Trophoblast cell (in vitro differentiated cells and primary cell): ENCODE data around the gene FBF1.

Source experiments
- DNase-seq, 2 donors: peaks; one replicate each; pipeline ENCODE4 v3.0.0-alpha.2; 2016
- H2AFZ ChIP-seq: 2 replicates; pipeline ENCODE4 v1.6.1; 2013; ENCODE audit warnings: low read length, moderate library complexity, mild to moderate bottlenecking; ENCODE audit not compliant: insufficient read depth, poor library complexity
- H2AK5ac ChIP-seq: 2 replicates; pipeline ENCODE4 v1.6.1; 2013; ENCODE audit warnings: mild to moderate bottlenecking, low read length
- H2BK120ac ChIP-seq: 2 replicates; pipeline ENCODE4 v1.6.1; 2013; ENCODE audit warnings: low read length, mild to moderate bottlenecking, moderate library complexity; ENCODE audit not compliant: insufficient read depth, poor library complexity
- H2BK12ac ChIP-seq: 2 replicates; pipeline ENCODE4 v1.6.1; 2013; ENCODE audit warnings: mild to moderate bottlenecking, low read length, moderate library complexity
- H2BK5ac ChIP-seq: 2 replicates; pipeline ENCODE4 v1.6.1; 2013; ENCODE audit warnings: low read length, low read depth, moderate library complexity, mild to moderate bottlenecking; ENCODE audit not compliant: poor library complexity
- H3K14ac ChIP-seq: 2 replicates; pipeline ENCODE4 v1.6.1; 2013; ENCODE audit warnings: mild to moderate bottlenecking, low read length
- H3K18ac ChIP-seq: 2 replicates; pipeline ENCODE4 v1.6.1; 2013; ENCODE audit warnings: mild to moderate bottlenecking, low read length
- H3K23ac ChIP-seq: 2 replicates; pipeline ENCODE4 v1.6.1; 2013; ENCODE audit warnings: low read length
- H3K27ac ChIP-seq: 2 replicates; pipeline ENCODE4 v1.5.1; 2013; ENCODE audit warnings: low read depth, mild to moderate bottlenecking, inconsistent platforms, low read length, moderate library complexity
- H3K27me3 ChIP-seq: 2 replicates; pipeline ENCODE4 v1.6.1; 2013; ENCODE audit warnings: inconsistent platforms, mild to moderate bottlenecking, low read length, moderate library complexity; ENCODE audit not compliant: insufficient read depth
- H3K36me3 ChIP-seq, 2 experiments: 1 replicate in 1 of 2; 2 replicates in 1 of 2; pipeline ENCODE4 v1.6.1; 2013; ENCODE audit warnings: low read length in 2 of 2, mild to moderate bottlenecking in 2 of 2, moderate library complexity in 1 of 2; ENCODE audit not compliant: insufficient read depth in 2 of 2, control insufficient read depth in 1 of 2
- H3K4ac ChIP-seq: 2 replicates; pipeline ENCODE4 v1.6.1; 2013; ENCODE audit warnings: low read depth, mild to moderate bottlenecking, low read length, moderate library complexity
- H3K4me1 ChIP-seq, 2 experiments: 1 replicate in 1 of 2; 2 replicates in 1 of 2; pipeline ENCODE4 v1.6.1; 2013; ENCODE audit warnings: low read length in 2 of 2, mild to moderate bottlenecking in 2 of 2, moderate library complexity in 1 of 2; ENCODE audit not compliant: insufficient read depth in 2 of 2, control insufficient read depth in 1 of 2
- H3K4me2 ChIP-seq: 2 replicates; pipeline ENCODE4 v1.6.1; 2013; ENCODE audit warnings: inconsistent platforms, mild to moderate bottlenecking, low read length, moderate library complexity
- H3K4me3 ChIP-seq: 2 replicates; pipeline ENCODE4 v1.5.1; 2013; ENCODE audit warnings: mild to moderate bottlenecking, low read depth, low read length, inconsistent platforms
- H3K79me1 ChIP-seq: one replicate; pipeline ENCODE4 v1.6.1; 2013; ENCODE audit warnings: low read length
- H3K79me2 ChIP-seq: 2 replicates; pipeline ENCODE4 v1.6.1; 2013; ENCODE audit warnings: low read length, mild to moderate bottlenecking; ENCODE audit not compliant: control insufficient read depth, insufficient read depth, poor library complexity
- H3K9ac ChIP-seq: 2 replicates; pipeline ENCODE4 v1.6.1; 2013; ENCODE audit warnings: mild to moderate bottlenecking, low read length
- H3K9me3 ChIP-seq: 2 replicates; pipeline ENCODE4 v1.6.1; 2013; ENCODE audit warnings: low read depth, mild to moderate bottlenecking, control low read depth, inconsistent platforms, low read length; ENCODE audit not compliant: insufficient read depth
- H4K12ac ChIP-seq: 2 replicates; pipeline ENCODE4 v1.6.1; 2013; ENCODE audit warnings: low read depth, mild to moderate bottlenecking, low read length, moderate library complexity
- H4K8ac ChIP-seq: 2 replicates; pipeline ENCODE4 v1.6.1; 2013; ENCODE audit warnings: low read depth, mild to moderate bottlenecking, low read length, moderate library complexity
- H4K91ac ChIP-seq: one replicate; pipeline ENCODE4 v1.6.1; 2013; ENCODE audit warnings: low read depth, mild to moderate bottlenecking, low read length, moderate library complexity
- WGBS: extraction: QIAGEN DNeasy Blood & Tissue Kit; methylation state at CpG from one replicate; pipeline ENCODE4 v1.1.7; 2013; ENCODE audit warnings: missing lambda C conversion rate; ENCODE audit not compliant: insufficient read length, insufficient coverage; ENCODE audit errors: extremely low coverage; 5-methylcytosine and 5-hydroxymethylcytosine counted together

The FBF1 gene

DNA sequence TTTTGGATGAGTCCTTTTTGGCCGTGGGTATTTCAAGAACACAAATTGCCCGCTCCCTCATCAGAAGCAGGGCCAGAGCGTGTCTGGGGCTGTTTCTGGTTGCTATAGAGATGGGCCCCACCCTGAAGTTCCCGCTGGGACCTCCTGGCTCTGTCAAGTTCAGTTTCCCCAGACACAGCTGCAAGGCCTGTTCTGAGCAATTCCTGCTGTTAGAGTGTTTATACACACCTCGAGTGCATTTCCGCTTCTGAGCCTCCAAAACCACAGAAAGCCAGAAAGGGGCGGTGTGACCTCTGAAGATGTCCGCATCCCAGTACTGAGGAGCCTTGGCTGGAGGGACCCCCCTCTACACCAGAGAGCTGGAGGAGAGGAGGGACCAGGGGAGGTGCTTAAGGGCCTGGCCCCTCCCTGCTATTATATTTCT lies 76.4 kb downstream of the FBF1 start:
- WGBS: no CpG with 5 or more reads among the region's 8 CpGs
- no peak overlapping the region for H3K4ac ChIP-seq

DNA sequence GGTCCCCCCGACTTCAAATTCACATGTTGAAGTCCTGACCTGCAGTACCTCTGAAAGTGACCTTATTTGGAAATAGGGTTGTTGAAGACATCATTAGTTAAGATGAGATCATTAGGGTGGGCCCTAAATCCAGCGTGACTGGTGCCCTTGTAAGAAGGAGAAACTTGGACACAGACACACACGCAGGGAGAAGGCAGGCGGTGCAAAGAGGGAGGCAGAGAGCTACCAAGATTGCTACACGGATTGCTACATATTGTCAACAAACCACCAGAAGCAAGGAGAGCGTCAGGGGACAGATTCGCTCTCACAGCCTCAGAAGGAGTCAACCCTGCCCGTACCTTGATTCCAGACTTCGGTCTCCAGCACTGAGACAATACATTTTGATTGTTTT lies 78.9 kb downstream of the FBF1 start:
- no peak overlapping the region for H4K91ac ChIP-seq
- H3K79me1 ChIP-seq: no peaks in the 10 kb centered on the region
- H3K9me3 ChIP-seq: no peaks in the 10 kb centered on the region
- no peaks in the 10 kb centered on the region for H3K27me3 ChIP-seq
- no peak overlapping the region for H3K23ac ChIP-seq
- no peak overlapping the region for H3K27ac ChIP-seq
- no peak overlapping the region for H3K18ac ChIP-seq
- H2BK5ac ChIP-seq: no peak overlapping the region
- no peaks in the 10 kb centered on the region for H3K79me2 ChIP-seq
- H4K12ac ChIP-seq: no peak overlapping the region
- H4K8ac ChIP-seq: no peak overlapping the region
- no peak overlapping the region for H3K14ac ChIP-seq
- H3K9ac ChIP-seq: no peak overlapping the region
- H3K4me3 ChIP-seq: no peak overlapping the region
- no peaks in the 10 kb centered on the region for H3K4me1 ChIP-seq
- no peak overlapping the region for H3K4ac ChIP-seq
- no peak overlapping the region for H2AK5ac ChIP-seq
- no peak for DNase-seq
- H2AFZ ChIP-seq: no peak overlapping the region
- no CpG with 5 or more reads among the region's 9 CpGs for WGBS
- H2BK120ac ChIP-seq: no peak overlapping the region
- no peak overlapping the region for H2BK12ac ChIP-seq
- H3K36me3 ChIP-seq: no peaks in the 10 kb centered on the region
- no peak overlapping the region for H3K4me2 ChIP-seq

More for the DNA sequence above, 76.4 kb downstream of the FBF1 start:
- Histone ChIP-seq H3K4me1 (no peaks in the 10 kb centered on the region), H3K36me3 (no peaks in the 10 kb centered on the region), H3K79me2 (no peaks in the 10 kb centered on the region), H2AFZ (no peak overlapping the region), H4K91ac (no peak overlapping the region), H3K14ac (no peak overlapping the region), H3K27me3 (no peaks in the 10 kb centered on the region), H2BK12ac (no peak overlapping the region), H3K79me1 (no peaks in the 10 kb centered on the region), H2AK5ac (no peak overlapping the region), H3K4me2 (no peak overlapping the region), H4K8ac (no peak overlapping the region), H3K4me3 (no peak overlapping the region), H4K12ac (no peak overlapping the region), H3K9ac (no peak overlapping the region), H3K18ac (no peak overlapping the region), H2BK5ac (no peak overlapping the region), H2BK120ac (no peak overlapping the region), H3K27ac (no peak overlapping the region), H3K23ac (no peak overlapping the region), H3K9me3 (no peaks in the 10 kb centered on the region)
- DNase-seq: no peak
